Measurements from ENCODE around the gene ADPRS.
A peak's percentile ranks its signal among the peaks of the same experiment; 100 is the strongest.

ADPRS gene

DNA sequence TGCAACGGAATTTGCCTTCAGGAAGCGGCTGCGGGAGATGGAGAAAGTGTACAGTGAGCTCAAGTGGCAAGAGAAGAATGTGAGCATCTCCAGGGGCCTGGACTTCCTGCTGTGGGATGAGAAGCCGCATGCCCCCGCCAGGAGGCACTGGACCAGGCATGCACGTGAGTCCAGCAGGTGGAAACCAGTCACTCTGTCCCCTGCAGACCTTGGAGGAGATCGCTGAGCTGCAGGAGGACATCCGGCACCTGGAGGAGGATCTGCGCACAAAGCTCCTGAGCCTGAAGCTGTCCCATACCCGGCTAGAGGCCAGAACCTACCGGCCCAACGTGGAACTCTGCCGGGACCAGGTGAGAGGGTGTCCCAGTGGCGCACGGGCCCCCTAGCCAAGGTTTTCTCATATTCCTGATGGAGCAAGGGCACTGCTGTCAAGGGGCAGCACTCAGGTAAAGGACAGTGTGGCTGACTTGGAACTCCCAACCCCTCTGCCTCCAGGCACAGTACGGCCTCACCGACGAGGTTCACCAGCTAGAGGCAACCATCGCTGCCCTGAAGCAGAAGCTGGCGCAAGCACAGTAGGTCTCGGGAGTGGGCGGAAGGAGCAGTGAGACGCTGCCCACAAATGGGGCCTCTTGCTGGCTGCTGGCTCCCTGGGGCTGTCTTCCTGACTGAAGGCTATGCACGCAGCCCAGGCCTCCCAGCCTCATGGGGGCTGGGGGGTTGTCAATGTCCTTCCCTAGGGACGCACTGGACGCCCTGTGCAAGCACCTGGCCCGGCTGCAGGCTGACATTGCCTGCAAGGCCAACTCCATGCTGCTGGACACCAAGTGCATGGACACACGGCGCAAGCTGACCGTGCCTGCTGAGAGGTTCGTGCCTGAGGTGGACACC lies 1.2 kb upstream of the ADPRS start:
- no peak for DNase-seq (ENCODE audit: low read depth)

- no peak for DNase-seq (ENCODE audit: low read depth)
Measured at GRCh38 chr1:36088265-36088576, 471 bp upstream of the ADPRS start.

GRCh38 chr1:36089393-36090121 lies 865 bp downstream of the ADPRS start:
- DNase-seq (ENCODE audit: low read depth), result no peak

DNA sequence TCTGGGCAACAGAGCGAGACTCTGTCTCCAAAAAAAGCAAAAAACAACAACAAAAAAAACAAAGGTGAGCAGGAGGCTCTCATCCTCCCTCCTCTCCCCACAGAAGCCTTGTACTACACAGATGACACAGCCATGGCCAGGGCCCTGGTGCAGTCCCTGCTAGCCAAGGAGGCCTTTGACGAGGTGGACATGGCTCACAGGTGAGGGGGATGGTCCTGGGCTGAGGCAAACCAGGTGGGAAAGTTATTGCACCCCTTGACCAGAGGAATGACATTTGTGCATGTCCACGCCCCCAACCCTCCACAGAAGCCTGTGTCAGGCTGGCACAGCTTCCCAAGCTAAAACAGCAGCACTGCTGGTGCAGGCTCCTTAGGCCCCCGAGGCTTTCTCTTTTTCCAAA lies 2.4 kb downstream of the ADPRS start:
- no peak for DNase-seq (ENCODE audit: low read depth)

DNA sequence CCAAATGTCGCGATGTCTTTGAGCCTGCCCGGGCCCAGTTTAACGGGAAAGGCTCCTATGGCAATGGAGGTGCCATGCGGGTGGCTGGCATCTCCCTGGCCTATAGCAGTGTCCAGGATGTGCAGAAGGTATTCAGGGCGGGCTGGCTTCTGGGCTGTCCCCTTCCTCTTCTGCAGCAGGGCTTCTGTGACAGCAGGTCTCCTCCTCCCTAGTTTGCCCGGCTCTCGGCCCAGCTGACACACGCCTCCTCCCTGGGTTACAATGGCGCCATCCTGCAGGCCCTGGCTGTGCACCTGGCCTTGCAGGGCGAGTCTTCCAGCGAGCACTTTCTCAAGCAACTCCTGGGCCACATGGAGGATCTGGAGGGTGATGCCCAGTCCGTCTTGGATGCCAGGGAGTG lies 3.0 kb downstream of the ADPRS start:
- no peak for DNase-seq (ENCODE audit: low read depth)

- DNase-seq (ENCODE audit: low read depth), result no peak
Measured at GRCh38 chr1:36092166-36092797, 3.6 kb downstream of the ADPRS start.

GRCh38 chr1:36092798-36093185 lies 4.1 kb downstream of the ADPRS start:
- no peak for DNase-seq (ENCODE audit: low read depth)

- no peak for DNase-seq (ENCODE audit: low read depth)
Measured at GRCh38 chr1:36093226-36093625, 4.5 kb downstream of the ADPRS start.

DNA sequence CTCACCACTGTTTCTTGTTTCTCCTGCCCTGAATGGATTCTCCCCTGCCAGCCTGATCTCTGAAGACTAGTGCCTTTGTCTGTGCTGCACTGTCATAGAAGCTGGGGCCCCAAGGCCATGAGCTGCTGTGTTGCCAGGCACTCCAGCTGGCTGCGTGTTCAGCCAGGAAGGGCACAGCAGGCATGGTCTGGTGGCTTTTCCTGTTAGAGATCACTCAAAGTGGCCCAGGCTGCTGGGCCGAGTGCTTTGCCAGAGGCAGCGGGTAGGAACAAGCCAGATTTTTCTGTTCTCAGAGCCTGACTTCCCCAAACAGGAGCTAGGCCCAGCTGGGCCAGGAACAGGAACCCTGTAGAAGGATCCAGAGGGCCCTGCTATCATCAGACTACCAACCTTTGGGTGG lies 5.2 kb downstream of the ADPRS start:
- DNase-seq (ENCODE audit: low read depth), result no peak

- DNase-seq (ENCODE audit: low read depth), result no peak
Measured at GRCh38 chr1:36094621-36095061, 5.9 kb downstream of the ADPRS start.

DNA sequence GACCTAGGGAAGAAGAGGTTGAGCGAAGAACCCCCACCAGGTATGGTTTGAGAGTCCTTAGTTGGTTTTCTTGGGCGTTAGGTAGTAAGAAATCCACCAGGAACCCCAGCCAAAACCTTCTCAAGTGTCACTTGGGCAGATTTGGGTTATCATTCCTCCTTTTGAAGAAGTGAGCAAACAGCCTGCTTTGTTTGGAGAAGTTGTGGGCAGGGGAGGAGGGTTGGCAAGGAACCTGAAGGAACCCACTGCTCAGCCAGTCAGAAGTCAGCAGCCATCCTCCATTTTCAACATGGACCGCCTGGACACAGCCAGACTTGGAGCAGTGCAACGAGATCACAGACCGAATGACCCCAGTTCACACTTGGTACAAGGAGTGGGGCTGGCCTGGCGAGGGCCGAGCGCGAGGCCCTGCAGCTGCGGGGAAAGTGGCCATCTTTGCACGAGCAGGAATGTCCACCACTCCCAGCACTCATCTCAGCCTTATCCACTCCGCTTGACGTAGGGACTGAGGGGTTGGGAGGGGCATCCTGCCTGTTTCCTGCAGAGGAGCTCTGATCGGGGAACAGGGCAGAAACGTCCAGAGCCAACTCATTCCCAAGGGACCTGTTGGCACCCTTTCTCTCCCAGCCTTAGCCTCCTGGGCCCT lies 7.2 kb downstream of the ADPRS start:
- DNase-seq (ENCODE audit: low read depth), result no peak

- no peak for DNase-seq (ENCODE audit: low read depth)
Measured at GRCh38 chr1:36096500-36097432, 8.1 kb downstream of the ADPRS start.

- DNase-seq (ENCODE audit: low read depth), result no peak
Measured at GRCh38 chr1:36097693-36098585, 9.2 kb downstream of the ADPRS start.

DNA sequence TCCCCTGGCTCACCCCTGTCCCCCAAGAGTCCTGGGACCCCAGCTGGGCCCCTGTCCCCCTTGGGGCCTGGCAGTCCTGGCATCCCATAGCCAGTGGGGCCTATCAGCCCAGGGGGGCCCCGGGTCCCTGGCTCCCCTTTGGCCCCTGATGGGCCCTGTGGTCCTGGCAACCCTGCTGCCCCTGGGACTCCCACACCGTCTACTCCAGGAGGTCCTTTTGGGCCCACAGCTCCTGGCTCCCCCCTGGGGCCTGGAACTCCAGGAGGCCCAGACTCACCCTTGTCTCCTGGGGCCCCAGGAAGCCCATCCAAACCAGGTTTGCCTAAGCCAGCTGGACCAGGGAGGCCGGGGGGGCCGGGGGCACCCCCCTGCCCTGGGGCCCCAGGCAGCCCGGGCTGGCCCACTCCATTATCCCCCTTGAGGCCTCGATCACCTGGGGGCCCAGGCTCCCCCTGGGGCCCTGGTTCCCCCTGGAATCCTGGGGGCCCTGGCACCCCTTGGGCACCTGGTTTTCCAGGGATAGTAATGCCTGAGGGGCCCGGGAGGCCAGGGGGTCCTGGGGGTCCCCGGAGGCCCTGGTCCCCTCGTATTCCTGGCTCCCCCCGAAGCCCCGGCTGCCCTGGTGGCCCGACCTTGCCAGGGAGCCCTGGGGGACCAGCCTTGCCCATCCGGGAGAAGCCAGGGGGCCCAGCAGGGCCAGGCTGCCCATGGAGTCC lies 10.1 kb downstream of the ADPRS start:
- DNase-seq (ENCODE audit: low read depth), result no peak

DNA sequence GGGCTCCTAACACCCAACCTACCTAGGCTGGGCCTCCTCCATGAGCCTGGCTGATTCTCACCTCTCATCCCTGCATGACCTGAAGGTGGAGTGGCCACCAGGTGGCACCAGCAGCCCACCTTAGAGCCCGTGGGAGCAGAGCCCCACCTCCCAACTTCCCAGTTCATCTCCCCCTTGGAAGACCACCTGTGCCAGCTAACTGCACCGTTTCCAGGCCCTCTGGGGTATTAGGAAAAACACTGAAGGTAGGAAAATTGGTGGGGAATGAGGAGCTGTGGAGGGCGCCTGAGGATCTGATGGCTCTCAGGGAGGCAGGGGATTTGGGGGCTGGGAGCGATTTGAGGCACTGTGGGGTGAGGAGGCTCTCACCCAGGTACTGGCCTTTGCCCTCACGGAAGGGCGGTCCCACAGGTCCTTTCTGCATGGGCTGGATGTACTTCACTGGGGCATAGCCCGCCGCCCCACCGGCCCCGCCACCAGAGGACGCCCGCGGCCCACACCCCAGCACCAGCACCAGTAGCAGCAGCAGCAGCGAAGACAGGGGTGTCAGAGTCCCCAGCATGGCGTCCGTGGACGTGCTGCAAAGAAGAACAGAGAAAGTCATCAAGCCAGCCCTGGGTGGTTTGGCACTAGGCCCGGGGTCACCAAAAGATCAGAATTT lies 11.1 kb downstream of the ADPRS start:
- peak; percentile 53 for DNase-seq (ENCODE audit: low read depth)

DNA sequence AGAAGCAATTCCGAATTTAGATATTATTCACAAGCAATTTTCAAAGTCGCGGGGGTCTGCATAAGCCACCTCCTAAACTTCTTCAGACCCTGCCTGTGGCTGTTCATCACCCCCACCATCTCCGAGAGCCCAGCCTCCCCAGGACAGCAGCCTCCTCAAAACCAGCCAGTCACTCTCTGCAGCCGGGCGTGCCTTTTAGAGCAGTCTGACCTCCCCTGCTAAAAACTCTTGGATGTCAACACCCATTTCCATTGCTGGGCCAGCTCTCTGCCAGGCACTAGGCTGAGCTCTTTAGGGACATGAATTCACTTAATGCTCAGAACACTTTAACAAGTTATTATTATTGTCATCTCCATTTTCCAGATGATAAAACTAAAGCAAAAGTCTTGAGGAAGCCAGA lies 11.7 kb downstream of the ADPRS start:
- no peak for DNase-seq (ENCODE audit: low read depth)

GRCh38 chr1:36101546-36101945 lies 12.9 kb downstream of the ADPRS start:
- DNase-seq (ENCODE audit: low read depth), result no peak

DNA sequence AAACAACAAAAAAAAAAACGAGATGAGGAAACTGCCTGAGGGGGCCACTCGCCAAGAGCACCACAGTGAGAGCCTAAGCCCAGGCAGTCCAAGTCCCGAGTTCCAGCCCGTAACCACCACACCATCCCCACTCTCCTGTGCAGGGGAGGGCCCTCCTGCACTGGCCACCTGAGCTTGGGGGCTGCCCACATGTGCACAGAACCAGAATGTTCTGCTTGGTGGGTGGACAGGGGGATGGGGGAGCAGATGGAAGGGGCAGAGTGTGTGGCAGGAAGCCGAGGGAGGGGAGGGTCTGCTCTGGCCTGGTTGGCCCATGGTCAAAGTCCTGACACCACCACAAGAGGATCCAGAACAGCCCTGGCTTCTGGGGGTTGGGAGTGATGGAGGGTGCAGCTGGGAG lies 17.6 kb downstream of the ADPRS start:
- no peak for DNase-seq (ENCODE audit: low read depth)

GRCh38 chr1:36107394-36107793 lies 18.7 kb downstream of the ADPRS start:
- no peak for DNase-seq (ENCODE audit: low read depth)
